Stimulated activated CD4-positive, alpha-beta T cell treated with anti-CD3 and anti-CD28 coated beads, Interleukin-15, amount 100 ng/mL, for 1 hour (primary cell): ENCODE measurements around the gene TBC1D22B.
"Not testable (repeated sequence)": the region's sequence is repeated elsewhere in the genome, so short reads cannot be mapped to it uniquely, and the experiment has no call there.

ENCODE experiments used
- DNase-seq, 2 donors: peaks; one replicate each; pipeline ENCODE4 v3.0.0-alpha.2; 2020; ENCODE audit warnings: low read depth in 1 of 2, low spot score in 1 of 2

TBC1D22B gene

GRCh38 chr6:37319856-37320480, 62.4 kb downstream of the TBC1D22B start:
- DNase-seq = no peak

- DNase-seq = no peak
Observed at GRCh38 chr6:37320646-37321045, 63.1 kb downstream of the TBC1D22B start.

- no peak for DNase-seq
Observed at GRCh38 chr6:37321101-37321500, 63.5 kb downstream of the TBC1D22B start.

GRCh38 chr6:37321516-37322415, 64.2 kb downstream of the TBC1D22B start:
- no peak for DNase-seq

- no peak for DNase-seq
Observed at GRCh38 chr6:37323580-37323979, 66.0 kb downstream of the TBC1D22B start.

- DNase-seq = no peak
Observed at GRCh38 chr6:37324131-37325033, 66.8 kb downstream of the TBC1D22B start.

GRCh38 chr6:37330345-37330744, 72.8 kb downstream of the TBC1D22B start:
- DNase-seq = not testable (repeated sequence)

DNA sequence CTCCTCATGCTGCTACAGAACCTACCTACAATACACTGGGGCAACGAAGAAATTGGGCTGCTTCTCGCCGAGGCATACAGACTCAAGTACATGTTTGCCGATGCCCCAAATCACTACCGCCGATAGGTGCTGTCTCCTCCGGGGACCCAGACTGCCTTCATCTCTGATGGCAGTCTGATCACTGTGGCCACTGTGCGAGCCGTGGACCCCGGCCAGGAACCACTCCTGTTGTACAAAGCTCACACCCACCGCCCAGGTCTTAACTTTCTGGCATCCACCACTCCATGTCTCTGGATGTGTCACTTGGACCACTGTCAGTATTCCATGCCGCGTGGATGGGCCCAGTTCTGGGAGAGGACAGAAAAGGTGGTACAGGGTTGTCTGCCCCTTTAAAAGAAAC, 73.5 kb downstream of the TBC1D22B start:
- no peak for DNase-seq

- no peak for DNase-seq
Observed at GRCh38 chr6:37332894-37333293, 75.3 kb downstream of the TBC1D22B start.

DNA sequence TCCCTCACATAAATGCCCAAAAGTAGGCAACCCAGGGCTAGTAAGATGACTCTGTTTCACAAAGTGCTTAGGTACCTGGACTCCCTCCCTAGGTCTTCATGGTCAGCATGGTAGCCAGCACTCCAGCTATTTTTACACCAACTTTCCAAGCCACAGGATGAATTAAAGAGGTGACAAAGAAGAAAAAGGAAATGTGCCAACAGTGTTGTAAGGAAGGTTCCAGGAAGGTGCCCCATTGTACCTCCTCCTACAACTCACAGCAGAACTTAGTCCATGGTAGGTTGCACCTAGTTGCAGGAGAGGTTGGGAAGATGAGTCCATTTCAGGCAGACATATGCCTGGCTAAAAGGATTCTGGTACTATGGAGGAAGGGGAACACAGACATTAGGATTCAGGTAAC, 76.5 kb downstream of the TBC1D22B start:
- no peak for DNase-seq

DNA sequence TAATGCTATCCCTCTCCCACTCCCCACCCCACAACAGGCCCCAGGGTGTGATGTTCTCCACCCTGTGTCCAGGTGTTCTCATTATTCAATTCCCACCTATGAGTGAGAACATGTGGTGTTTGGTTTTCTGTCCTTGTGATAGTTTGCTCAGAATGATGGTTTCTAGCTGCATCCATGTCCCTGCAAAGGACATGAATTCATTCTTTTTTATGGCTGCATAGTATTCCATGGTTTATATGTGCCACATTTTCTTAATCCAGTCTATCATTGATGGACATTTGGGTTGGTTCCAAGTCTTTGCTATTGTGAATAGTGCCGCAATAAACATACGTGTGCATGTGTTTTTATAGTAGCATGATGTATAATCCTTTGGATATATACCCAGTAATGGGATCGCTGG, 80.7 kb downstream of the TBC1D22B start:
- DNase-seq = not testable (repeated sequence)

DNA sequence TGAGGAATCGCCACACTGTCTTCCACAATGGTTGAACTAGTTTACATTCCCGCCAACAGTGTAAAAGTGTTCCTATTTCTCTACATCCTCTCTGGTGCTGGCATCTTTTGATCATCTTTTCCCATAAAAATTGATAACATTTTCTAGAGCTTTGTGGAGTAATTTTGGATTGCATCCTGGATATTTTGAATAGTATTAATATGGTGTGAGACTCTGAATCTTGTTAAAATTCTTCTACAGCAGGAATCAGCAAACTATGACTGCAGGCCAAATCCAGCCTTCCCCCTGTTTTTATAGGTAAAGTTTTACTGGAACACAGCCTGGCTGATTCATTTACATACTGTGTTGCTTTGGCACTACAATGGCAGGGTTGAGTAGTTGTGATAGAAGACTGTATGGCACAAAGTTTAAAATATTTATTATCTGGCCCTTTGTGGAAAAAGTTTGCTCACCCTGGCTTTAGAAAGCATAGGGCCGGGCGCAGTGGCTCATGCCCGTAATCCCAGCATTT, 81.2 kb downstream of the TBC1D22B start:
- DNase-seq = no peak

DNA sequence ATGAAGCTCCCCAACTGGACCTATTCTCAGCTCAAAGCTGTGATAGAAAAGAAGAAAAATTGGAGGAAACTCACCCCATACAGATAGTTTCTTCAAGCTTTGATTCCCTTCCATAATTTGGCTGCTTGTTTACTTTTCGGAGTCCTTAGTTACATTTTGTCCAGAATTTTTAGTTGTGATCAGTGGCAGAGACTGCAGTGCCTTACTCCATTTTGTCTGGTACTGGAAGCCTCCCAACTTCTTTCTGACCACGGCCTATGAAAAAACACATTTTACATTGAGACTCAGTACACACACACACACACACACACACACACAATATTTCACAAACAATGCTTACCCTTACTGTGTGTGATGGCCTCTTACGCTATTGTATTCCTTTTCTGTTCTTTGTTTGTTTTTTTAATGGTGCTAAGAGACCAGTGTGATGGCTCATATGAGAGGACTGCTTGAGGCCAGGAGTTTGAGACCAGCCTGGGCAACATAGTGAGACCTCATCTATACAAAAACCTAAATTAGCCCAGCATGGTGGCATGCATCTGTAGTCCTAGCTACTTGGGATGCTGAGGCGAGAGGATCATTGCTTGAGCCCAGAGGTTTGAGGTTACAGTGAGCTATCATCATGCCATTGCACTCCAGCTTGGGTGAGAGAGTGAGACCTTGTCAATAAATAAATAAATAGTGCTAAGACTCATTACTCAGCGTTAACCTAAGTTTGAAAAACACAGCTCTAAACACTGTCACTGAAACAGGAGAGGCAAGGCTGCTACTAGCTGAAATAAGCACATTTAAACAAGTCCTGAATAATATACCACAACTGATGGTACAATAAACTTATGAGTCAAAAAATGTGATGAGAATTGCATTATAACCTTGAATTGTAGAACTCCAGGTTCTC, 82.4 kb downstream of the TBC1D22B start:
- no peak for DNase-seq

DNA sequence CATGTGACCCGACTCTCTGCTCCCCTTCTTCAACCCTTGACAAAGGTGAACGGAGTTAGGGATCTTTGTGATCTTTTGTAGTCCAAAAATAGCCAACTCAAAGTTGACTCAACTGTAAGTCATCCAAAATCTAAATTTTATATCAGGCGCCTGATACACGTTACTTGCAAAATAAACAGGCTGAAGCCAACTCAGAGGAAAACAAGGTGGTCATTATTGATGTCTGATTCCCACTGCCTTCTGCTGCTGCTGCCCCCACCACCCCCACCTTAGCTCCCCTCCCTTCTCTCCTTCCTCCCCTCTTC, 83.0 kb downstream of the TBC1D22B start:
- DNase-seq = no peak

- DNase-seq = no peak
Observed at GRCh38 chr6:37343248-37343647, 85.7 kb downstream of the TBC1D22B start.

- no peak for DNase-seq
Observed at GRCh38 chr6:37344308-37344707, 86.7 kb downstream of the TBC1D22B start.

DNA sequence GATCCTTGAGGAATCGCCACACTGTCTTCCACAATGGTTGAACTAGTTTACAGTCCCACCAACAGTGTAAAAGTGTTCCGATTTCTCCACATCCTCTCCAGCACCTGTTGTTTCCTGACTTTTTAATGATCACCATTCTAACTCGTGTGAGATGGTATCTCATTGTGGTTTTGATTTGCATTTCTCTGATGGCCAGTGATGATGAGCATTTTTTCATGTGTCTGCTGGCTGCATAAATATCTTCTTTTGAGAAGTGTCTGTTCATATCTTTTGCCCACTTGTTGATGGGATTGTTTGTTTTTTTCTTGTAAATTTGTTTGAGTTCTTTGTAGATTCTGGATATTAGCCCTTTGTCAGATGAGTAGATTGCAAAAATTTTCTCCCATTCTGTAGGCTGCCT, 88.2 kb downstream of the TBC1D22B start:
- not testable (repeated sequence) for DNase-seq

- DNase-seq = no peak
Observed at GRCh38 chr6:37347177-37347576, 89.6 kb downstream of the TBC1D22B start.

GRCh38 chr6:37347670-37348111, 90.1 kb downstream of the TBC1D22B start:
- no peak for DNase-seq

- DNase-seq = no peak
Observed at GRCh38 chr6:37351027-37351426, 93.5 kb downstream of the TBC1D22B start.
